GM18519 (cell line): ENCODE measurements around the gene MT1A.
"Not testable (repeated sequence)": the region's sequence is repeated elsewhere in the genome, so short reads cannot be mapped to it uniquely, and the experiment has no call there.

Source experiments
- ATAC-seq: cut with Tn5 transposase; IDR thresholded peaks from one replicate; pipeline ENCODE4 v1.9.1; 2021; ENCODE audit warnings: mild to moderate bottlenecking, moderate library complexity; ENCODE audit not compliant: unreplicated experiment, low FRiP score

MT1A gene

GRCh38 chr16:56651586-56651985, 13.1 kb downstream of the MT1A start, which contains the start of gene MT1B:
Gene MT1B (plus strand): TSS chr16:56651886. CDS start chr16:56651954, 68 bp downstream.
- no peak for ATAC-seq

- no peak for ATAC-seq
These were observed 14.1 kb downstream of the MT1A start for GRCh38 chr16:56652600-56652999.

GRCh38 chr16:56653218-56653617, 14.8 kb downstream of the MT1A start:
- ATAC-seq = no peak

- ATAC-seq = no peak
These were observed 19.3 kb downstream of the MT1A start, which contains the start of gene MT1F for GRCh38 chr16:56657555-56658326. Gene MT1F (plus strand): TSS chr16:56657959. CDS start chr16:56658059, 100 bp downstream.

GRCh38 chr16:56658327-56658875, 19.9 kb downstream of the MT1A start:
- no peak for ATAC-seq

GRCh38 chr16:56662357-56663354, 24.2 kb downstream of the MT1A start:
- ATAC-seq = no peak

GRCh38 chr16:56664506-56664905, 26.0 kb downstream of the MT1A start:
- no peak for ATAC-seq

- ATAC-seq = not testable (repeated sequence)
These were observed 27.1 kb downstream of the MT1A start for GRCh38 chr16:56665286-56666261.

GRCh38 chr16:56667581-56668571, 29.4 kb downstream of the MT1A start, which contains the start of gene MT1G:
Gene MT1G (minus strand): TSS chr16:56668065. CDS start chr16:56667993, 72 bp downstream.
- no peak for ATAC-seq

GRCh38 chr16:56669005-56669839, 30.8 kb downstream of the MT1A start, which contains the start of gene MT1H:
Gene MT1H (plus strand): TSS chr16:56669814. CDS start chr16:56669885, 71 bp downstream.
- no peak for ATAC-seq

- ATAC-seq = no peak
These were observed 31.6 kb downstream of the MT1A start for GRCh38 chr16:56669840-56670619.

- no peak for ATAC-seq
These were observed 32.1 kb downstream of the MT1A start for GRCh38 chr16:56670620-56670934.

- not testable (repeated sequence) for ATAC-seq
These were observed 33.2 kb downstream of the MT1A start for GRCh38 chr16:56671691-56672090.

GRCh38 chr16:56672171-56672570, 33.7 kb downstream of the MT1A start:
- ATAC-seq = not testable (repeated sequence)

GRCh38 chr16:56672761-56673536, 34.5 kb downstream of the MT1A start:
- no peak for ATAC-seq

GRCh38 chr16:56673921-56674320, 35.5 kb downstream of the MT1A start:
- ATAC-seq = no peak
